HG03457 (cell line): ENCODE measurements around the gene HSF4.

Experiments
- ATAC-seq: cut with Tn5 transposase; IDR thresholded peaks from one replicate; pipeline ENCODE4 v1.9.1; 2021; ENCODE audit warnings: moderate number of reproducible peaks; ENCODE audit not compliant: unreplicated experiment

HSF4 gene

DNA sequence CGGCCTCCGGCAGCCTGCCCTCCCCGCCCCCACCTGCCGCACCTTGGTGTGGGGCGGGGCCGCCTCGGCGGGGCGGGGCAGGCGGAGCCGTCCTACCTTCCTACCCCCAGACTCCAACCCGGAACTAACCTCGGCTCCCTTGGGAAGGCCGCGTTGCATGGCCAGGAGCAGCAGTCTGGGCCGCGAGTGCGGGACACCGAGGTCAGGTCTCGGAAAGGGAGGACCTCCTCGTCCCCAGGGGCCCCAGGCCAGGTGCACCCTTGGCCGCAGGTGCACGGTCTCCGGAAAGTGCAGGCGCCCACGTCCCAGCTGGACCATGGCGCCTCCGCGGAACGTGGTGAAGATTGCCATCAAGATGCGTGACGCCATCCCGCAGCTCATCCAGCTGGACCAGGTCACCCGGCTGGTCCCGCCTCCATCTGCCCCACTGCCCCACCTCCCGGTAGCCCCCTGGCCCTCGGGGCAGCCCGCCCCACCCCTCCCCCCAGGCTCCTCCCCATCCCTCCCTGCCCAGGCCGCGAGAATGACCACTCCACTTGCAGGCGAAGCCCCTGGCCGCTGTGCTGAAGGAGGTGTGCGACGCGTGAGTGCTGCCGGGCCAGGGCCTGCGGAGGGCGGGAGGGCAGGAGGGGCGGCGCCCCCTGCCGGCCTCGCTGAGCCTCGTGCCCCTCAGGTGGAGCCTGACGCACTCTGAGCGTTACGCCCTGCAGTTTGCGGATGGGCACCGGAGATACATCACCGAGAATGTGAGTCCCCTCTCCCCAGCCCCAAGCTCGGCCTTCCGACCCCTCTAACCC lies 34.7 kb downstream of the HSF4 start, which contains the start of gene ELMO3:
Gene ELMO3, plus strand, starts transcription at position 121 of the 797 bp plus-strand sequence. Its CDS starts 196 bp downstream, at position 317.
- no peak for ATAC-seq

DNA sequence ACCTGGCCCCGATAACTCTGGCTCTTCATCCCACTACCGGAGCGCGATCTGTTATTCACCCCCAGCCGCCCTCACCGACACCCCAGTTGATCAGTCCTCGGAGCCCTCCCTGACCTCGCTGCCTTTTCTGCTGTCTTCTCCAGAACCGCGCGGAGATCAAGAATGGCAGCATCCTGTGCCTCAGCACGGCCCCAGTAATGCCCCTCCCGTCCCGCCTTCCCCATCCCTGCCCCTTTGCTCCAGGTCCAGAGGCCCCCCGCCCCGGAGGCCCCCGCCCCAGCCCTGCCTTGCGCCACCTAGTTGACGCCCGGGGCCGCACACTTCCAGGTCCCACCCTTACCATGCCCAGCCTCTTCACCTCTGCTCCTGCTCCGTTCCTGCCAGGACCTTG lies 35.3 kb downstream of the HSF4 start:
- no peak for ATAC-seq

DNA sequence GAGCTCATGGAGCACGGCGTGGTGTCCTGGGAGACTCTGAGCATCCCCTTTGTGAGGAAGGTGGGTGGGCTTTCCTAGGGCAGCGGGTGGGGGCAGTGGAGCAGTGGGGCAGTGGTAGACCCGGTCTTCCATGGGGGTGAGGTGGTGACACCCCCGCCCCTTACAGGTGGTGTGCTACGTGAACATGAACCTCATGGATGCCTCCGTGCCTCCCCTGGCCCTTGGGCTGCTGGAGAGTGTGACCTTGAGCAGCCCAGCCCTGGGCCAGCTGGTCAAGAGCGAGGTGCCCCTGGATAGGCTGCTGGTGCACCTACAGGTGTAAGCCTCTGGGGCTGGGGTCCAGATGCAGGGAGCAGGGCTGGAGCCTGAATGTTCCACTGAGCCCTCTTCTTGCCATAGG lies 35.9 kb downstream of the HSF4 start:
- no peak for ATAC-seq

DNA sequence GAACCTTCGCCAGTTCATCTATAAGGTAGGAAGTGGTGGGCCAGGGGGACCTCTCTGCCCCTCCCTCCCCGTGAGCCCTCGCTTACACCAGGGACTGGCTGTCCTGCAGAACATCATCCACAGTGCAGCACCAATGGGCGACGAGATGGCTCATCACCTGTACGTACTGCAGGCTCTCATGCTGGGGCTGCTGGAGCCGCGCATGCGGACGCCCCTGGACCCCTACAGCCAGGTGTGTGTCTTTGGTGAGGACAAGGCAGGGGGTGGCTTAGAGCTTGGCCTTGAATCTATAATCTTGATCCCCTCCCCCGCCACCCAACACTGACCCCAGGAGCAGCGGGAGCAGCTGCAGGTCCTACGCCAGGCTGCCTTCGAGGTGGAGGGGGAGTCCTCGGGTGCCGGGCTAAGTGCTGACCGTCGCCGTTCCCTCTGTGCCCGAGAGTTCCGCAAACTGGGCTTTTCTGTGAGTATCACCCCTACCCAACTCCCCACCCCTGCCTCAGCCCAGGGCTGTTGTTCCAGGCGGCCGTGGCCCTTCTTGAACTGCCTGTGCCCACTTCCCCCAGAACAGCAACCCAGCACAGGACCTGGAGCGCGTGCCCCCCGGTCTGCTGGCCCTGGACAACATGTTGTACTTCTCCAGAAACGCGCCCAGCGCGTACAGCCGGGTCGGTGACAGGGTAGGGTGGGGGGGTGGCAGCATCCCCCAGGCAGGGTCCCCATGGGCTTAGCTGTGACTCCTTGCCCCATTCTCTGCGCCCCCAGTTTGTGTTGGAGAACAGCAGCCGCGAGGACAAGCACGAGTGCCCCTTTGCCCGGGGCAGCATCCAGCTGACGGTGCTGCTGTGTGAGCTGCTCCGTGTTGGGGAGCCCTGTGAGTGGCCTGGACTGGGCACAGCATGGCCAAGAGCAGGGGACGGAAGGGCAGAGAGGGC lies 37.1 kb downstream of the HSF4 start:
- no peak for ATAC-seq

DNA sequence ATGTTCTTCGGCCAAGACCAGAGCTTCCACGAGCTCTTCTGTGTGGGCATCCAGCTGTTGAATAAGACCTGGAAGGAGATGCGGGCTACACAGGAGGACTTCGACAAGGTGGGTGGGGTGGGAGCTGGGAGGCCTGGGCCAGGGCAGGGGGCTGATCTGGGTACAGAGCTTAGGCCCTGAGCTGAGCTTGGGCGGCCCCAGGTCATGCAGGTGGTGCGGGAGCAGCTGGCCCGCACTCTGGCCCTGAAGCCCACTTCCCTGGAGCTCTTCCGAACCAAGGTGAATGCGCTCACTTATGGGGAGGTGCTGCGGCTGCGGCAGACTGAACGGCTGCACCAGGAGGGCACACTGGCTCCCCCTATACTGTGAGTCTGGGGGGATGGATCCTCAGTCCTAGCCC lies 37.9 kb downstream of the HSF4 start:
- ATAC-seq: no peak

DNA sequence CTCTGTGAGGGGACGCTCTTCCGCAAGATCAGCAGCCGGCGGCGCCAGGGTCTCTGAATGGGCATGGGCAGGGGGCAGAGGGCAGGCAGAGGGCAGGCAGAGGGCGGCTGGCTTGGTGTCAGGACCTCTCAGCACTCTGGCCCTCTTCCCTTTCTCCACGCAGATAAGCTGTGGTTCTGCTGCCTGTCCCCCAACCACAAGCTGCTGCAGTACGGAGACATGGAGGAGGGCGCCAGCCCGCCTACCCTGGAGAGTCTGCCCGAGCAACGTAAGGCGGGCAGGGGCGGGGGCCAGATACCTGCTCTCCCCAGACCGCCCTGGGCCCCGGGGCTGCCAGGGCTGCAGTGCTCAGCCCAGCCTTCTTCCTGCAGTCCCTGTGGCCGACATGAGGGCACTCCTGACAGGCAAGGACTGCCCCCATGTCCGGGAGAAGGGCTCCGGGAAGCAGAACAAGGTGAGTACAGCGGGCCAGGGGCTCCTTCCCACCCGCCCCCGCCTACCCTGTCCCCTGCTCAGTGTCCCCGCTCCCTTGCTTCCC lies 38.5 kb downstream of the HSF4 start:
- ATAC-seq: no peak

DNA sequence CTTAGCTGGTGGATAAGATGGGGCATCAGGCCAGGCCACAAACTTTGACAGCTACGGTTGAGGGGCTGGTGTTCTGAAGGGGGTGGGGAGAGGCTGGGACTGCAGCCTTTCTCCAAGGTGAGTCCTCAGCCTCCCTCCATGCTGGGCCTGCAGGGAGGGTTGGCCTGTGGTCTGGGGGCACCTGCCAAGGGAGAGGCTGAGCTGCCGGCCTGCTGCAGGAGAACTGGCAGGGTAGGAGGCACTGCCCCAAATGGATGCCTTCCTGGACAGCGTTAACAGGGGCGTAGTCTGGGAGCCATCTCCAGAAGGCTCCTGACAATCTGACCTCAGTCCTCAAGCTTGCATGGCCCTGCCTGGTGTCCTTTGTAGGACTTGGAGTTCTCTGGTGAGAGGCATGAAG lies 39.5 kb downstream of the HSF4 start:
- no peak for ATAC-seq

DNA sequence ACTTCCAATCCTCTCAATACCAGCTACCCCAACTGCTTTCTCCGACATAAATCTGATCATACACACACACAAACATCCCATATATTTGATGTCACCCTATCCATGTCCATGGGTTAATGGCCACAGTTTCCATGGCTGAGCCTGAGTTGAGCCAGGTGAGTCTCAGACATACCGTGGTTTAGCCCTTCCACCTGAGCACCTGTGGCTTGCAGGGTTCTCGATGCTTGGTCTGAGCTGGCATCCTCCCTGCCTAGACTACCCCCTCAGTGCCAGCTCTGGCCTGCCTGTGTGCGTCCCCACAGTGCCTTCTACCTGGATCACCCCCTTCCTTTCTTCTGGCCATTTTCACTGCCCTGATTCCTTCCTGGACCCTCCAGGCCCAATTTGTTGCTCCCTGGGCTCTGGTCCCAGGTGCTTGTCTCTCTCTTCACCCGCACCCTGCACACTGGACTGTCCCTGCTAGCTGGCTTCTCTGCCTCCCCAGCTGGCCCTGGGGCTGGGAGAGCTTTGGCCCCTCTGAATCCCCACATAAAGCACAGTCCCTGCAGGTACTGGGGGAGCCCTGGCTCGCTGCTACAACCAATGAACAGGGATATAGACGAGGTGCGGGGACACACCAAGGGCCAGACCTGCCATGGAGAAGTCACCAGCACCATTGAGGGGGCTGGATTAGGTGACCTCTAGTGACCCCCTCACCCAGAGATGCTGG lies 41.7 kb downstream of the HSF4 start:
- no peak for ATAC-seq

DNA sequence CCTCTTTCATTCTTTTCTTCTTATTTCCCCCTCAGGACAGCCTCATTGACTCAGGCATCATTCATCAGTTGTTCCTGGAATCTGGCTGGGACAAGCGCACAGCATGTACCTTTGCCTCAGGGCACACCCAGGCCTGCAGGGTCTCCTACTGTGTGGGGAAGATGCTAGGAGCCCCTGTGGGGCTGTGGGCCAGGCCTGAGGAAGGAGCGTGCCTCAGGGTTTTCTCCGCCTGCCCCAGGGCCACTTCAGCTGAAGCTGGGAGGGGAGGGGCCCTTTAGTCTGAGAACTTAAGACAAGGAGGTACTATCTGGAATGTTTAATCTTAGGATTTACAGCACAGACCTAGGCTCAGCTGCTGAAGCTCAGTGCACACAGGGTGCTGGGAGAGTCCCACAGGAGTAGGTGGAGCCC lies 42.3 kb downstream of the HSF4 start:
- ATAC-seq: no peak

DNA sequence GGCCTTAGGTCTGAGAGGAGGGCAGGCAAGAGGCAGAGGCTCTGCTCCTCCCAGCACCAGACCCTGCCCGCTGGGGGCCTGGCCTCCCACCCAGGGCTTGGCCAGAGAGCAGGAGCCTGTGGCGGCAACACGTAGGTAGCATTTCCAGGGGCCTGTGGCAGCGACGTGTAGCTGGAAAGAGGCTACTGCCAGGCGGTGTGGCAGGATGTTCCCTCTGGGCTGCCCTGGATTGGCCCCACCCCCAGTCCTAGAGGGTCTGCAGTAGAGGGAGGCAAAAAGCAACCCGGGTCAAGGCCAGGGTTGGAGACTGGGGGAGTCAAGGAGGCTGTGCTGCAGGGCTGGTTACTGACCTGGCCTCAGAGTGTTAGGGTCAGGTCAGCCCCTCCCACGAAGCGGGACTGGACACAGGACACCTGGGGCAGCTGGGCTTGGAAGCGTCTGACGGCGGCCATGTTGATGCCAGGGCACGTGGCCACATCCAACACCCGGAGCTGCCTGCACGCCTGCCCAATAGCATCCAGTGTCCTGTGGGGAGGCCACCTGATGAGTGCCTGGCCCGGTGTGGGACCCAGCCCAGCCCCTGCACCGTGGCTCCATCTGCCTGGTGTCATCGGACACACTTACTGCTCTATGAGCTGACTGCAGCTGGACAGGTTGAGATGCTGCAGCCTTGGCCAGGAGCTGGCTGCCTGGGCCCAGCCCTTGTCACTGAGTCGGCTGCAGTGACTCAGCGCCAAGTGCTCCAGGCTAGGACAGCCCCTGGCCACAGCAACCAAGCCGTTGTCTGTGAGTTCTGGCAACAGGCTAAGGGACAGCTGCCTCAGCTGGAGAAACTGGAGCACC lies 42.9 kb downstream of the HSF4 start:
- ATAC-seq: no peak

DNA sequence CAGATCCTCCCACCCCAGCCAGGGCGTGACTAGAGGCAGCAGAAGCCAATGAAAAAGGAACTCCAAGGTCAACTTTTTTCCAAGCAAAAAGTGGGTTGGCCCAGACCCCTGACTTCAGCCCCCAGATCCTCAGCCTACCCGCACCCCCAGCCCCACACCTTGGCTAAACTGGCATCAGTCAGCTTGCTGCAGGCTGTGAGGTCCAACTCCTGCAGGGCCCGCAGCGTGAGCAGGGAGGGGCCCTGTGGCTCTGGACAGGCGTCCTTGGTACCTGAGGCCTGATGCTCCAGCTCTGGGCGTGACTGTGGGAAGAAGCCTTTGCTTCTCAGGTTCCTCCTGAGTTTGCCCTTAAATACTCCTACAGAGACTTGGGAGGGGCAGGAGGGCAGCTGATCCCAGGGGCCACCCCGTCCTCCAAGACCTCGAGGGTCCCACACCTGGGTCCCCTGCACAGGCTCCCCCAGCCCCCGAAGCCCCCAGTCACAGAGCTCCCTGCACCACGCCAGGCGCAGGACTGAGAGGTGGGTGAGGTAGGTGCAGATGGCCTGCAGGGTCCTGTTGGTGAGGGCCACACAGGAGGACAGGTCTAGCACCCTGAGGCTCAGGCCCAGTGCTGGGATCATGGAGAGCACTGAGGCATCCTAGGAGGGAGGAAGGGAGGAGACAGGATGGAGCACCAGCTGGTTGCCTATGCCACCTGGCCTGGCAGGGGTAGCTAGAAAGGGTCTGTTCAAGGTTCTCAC lies 43.8 kb downstream of the HSF4 start:
- no peak for ATAC-seq

DNA sequence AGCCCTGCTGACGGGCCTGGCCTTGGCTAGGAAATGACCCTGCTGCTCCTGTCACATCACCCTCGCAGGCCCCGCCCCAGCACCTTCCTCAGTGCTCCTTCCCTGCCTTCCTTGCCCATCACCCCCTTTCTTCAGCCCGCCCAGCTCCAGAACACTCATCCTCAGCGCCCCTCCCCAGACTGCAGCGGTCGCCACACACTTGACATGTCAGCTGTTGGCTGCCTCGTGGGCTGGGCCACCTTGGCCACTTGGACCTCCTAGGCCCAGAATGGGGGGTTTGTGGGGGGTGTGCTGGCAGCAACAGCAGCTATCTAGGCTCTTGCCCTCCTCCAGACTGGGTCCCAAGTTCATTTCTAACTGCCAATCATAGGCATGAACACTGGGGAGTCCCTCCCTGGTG lies 45.0 kb downstream of the HSF4 start:
- ATAC-seq: no peak

DNA sequence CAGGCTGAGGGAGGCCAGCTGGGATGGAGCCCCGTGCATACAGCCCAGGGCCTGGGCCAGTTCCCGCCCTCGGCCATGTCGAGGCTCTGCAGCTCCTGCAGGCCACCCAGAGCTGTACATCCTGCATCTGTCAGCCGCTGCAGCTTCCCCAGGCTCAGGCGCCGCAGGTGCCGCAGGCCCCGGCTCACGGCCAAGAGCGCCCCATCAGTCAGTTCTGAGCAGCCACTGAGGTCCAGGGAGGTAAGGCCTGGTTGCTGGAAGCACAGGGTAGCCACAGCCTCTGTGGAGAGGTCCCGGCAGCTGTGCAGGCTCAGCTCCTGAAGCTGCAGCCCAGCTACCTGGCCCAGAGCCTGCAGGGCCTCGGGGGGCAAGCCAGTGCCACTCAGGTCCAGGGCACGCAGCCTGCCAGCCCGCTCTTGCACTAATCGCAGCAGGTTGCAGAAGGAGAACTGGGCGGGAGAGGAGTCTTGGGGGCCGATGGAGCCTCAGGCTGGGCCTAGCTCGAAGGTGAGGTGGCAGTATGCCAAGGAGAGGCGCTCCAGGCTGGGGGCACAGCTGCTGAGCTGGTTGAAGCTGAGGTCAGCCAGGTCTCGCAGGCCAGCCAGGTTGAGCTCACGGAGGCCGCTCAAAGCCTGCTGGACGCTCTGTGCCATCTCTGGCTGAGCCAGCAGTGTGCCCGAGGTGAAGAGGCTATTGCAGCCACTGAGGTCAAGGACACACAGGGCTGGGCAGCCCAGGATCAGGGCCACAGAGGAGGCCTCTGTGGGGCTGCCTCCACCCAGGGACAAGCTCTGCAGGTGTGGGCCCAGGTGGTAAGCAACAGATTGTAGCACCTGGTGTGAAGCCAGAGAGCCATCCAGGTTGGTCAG lies 45.8 kb downstream of the HSF4 start:
- ATAC-seq: no peak

DNA sequence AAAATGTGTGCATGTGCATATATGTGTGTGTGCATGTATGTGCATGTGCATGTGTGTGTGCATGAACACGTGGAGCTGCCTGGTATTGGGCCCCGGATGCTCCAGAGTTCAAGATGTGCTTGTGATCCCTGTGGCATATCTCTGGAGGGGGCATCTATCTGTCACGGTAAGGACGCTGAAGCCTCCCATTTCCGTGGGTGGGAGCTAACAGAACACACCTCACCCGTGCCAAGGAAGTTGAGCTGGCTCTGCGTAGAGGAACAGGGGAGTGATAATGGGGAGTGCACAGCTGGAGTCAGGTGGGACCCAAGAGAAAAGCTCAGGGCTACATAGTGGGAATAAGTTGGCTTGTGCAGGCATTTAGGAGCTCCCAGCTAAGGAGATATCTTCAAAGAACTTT lies 47.1 kb downstream of the HSF4 start:
- ATAC-seq: no peak

DNA sequence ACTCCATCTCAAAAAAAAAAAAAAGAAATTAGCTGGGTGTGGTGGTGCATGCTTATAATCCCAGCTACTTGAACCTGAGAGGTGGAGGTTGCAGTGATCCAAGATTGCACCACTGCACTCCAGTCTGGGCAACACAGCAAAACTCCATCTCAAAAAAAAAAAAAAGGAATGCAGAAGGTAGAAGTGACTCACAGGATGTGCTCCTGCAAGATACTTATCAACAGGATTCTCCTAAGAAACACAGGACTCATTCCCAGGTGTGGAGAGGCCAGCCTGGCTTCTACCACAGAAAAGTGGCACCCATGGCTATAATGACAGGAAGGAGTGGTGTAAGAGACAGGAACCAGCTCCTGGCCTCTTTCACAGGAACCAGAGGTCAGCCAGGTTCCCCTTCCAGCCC lies 48.2 kb downstream of the HSF4 start:
- ATAC-seq: no peak

DNA sequence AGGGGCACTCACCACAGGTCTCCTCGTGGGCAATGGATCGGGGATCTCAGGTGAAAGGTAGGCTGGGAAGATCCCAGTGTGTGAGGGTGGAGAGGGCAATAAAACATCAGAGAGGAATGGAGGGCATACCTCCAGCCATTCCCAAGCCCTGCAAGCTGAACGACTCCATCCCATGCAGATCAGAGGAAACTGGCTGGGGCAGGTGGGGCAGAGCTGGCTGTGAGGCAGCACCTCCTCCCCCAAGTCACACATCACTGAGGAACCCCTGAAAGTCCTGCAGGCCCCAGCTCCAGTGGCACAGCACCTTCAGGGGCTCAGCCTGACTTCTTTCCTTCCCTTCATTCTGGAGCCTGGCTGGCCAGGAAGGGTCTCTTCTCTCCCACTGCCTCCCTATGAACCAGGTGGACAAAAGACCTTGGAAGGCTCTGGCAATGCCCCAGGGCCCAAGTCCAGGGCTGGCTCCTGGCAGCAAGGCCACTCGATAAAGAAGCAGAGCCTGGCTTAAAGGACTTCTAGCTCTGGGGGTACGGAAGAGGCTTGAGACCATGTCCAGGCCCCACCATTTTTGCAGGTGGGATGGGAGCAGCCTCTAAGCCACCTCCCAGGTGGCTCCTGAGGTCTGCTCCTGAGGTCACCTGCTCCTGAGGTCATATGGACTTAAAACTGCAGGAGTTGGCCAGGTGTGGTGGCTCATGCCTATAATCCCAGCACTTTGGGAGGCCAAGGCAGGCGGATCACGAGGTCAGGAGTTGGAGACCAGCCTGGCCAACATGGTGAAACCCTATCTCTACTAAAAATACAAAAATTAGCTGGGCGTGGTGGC lies 48.9 kb downstream of the HSF4 start:
- ATAC-seq: no peak

DNA sequence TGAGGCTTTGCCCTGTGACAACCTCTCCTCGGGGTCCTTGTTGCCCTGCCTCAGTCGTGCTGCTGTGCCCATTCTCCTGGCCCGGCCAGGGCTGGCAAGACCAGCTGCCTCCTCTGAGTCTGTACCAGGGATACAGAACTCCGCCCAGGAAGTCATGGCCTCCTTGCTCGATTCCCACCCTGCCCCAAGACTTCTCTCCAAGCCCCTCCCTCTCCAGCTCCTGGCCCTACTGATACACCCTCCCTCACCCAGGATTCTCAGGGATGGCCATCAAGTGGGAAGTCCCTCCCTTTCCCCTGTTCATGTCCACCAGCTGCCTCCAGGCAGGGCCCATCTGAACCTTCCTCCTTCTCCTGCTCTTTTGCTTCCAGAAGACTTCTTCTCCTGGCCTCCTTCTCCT lies 51.2 kb downstream of the HSF4 start:
- ATAC-seq: no peak
